NCI-H748 (cell line): ENCODE data around the gene ABCA5.

Experiments used
- DNase-seq: peaks from one replicate; lab custom pipeline; 2025; ENCODE audit not compliant: unreplicated experiment; lab: John Stamatoyannopoulos, UW

The ABCA5 gene

GRCh38 chr17:69267219-69267618, 59.7 kb downstream of the ABCA5 start:
- no peak for DNase-seq

- no peak for DNase-seq
Observed at GRCh38 chr17:69265873-69266272, 61.1 kb downstream of the ABCA5 start.

GRCh38 chr17:69254187-69254586, 72.7 kb downstream of the ABCA5 start:
- no peak for DNase-seq

GRCh38 chr17:69250641-69251040, 76.3 kb downstream of the ABCA5 start:
- no peak for DNase-seq

- DNase-seq = peak; percentile 58
Observed at GRCh38 chr17:69246726-69247375, 80.1 kb downstream of the ABCA5 start.

- DNase-seq = no peak
Observed at GRCh38 chr17:69246202-69246601, 80.7 kb downstream of the ABCA5 start.

GRCh38 chr17:69245617-69246016, 81.3 kb downstream of the ABCA5 start:
- no peak for DNase-seq

- DNase-seq = no peak
Observed at GRCh38 chr17:69239611-69240600, 87.0 kb downstream of the ABCA5 start.

- no peak for DNase-seq
Observed at GRCh38 chr17:69236946-69237345, 90.0 kb downstream of the ABCA5 start.

GRCh38 chr17:69236464-69236863, 90.5 kb downstream of the ABCA5 start:
- DNase-seq = no peak

- DNase-seq = peak; percentile 85
Observed at GRCh38 chr17:69235338-69236058, 91.4 kb downstream of the ABCA5 start.

GRCh38 chr17:69232650-69233049, 94.3 kb downstream of the ABCA5 start:
- no peak for DNase-seq

GRCh38 chr17:69231521-69231920, 95.4 kb downstream of the ABCA5 start:
- DNase-seq = no peak

GRCh38 chr17:69230939-69231338, 96.0 kb downstream of the ABCA5 start:
- DNase-seq = no peak

- no peak for DNase-seq
Observed at GRCh38 chr17:69228576-69228975, 98.4 kb downstream of the ABCA5 start, which contains the start of gene ABCA10. ABCA10 (minus strand) TSS chr17:69228824; CDS start chr17:69225358, 3,466 bp downstream.

- DNase-seq = no peak
Observed at GRCh38 chr17:69228018-69228417, 98.9 kb downstream of the ABCA5 start.

GRCh38 chr17:69227541-69227940, 99.4 kb downstream of the ABCA5 start:
- no peak for DNase-seq

GRCh38 chr17:69223809-69224208, 103.1 kb downstream of the ABCA5 start:
- no peak for DNase-seq

GRCh38 chr17:69222707-69223258, 104.2 kb downstream of the ABCA5 start:
- DNase-seq = no peak

GRCh38 chr17:69220098-69220497, 106.8 kb downstream of the ABCA5 start:
- no peak for DNase-seq

- DNase-seq = no peak
Observed at GRCh38 chr17:69218986-69219385, 107.9 kb downstream of the ABCA5 start.
